HepG2 (cell line): ENCODE data around the gene PRKG1. TPM values are rescaled to one million over a fixed set of nuclear protein-coding genes. Genes with fewer than 3 reads are reported as not detected.

Experiments
- ATAC-seq: fragments of 200-7000 bp; cut with Tn5 transposase; 3 replicates; pipeline ENCODE4 v1.9.1; 2020; ENCODE audit warnings: mild to moderate bottlenecking, moderate library complexity
- BruUV-seq: library from RNA; stranded (reverse); fragments of 400-500 nt; replicated peaks from 2 replicates; lab custom pipeline; 2021; lab: Mats Ljungman, UMichigan
- CTCF ChIA-PET: fragments of 300-600 bp; formaldehyde crosslinking; extraction: SDS; loops from one replicate; lab custom pipeline; 2021; ENCODE audit warnings: low total read pairs, inconsistent platforms, low intra/inter-chr PET ratio; lab: Yijun Ruan, JAX
- POLR2A ChIA-PET: fragments of 350-600 bp; sonication (Branson Sonifier 250); formaldehyde crosslinking; loops from one replicate; lab custom pipeline; 2020; ENCODE audit warnings: antibody characterized with exemption, inconsistent platforms; lab: Yijun Ruan, JAX
- DNase-seq: peaks from one replicate; pipeline ENCODE4 v3.0.0-alpha.2; 2015; ENCODE audit warnings: low spot score
- FAIRE-seq: peaks from 3 replicates; lab custom pipeline; 2011; peaks lifted over from hg19 to GRCh38; lab: Jason Lieb, UNC
- H2AFZ ChIP-seq: one replicate; pipeline ENCODE4 v1.6.1; 2011; ENCODE audit warnings: low read length, inconsistent platforms
- H3K27ac ChIP-seq: fragments of 300-600 bp; 3 replicates; pipeline ENCODE4 v1.8.0; 2011; ENCODE audit warnings: mixed run types, mild to moderate bottlenecking, mixed read lengths, low read length, inconsistent platforms; ENCODE audit not compliant: insufficient read depth; ENCODE audit errors: extremely low read length
- H3K27me3 ChIP-seq, 2 experiments: fragments of 200-600 bp in 1 of 2; 2 replicates in 1 of 2; 3 replicates in 1 of 2; pipeline versions ENCODE4 v1.6.0 to v1.8.0; 2011; ENCODE audit warnings: low read length in 2 of 2, mild to moderate bottlenecking in 2 of 2, moderate library complexity in 2 of 2, inconsistent platforms in 1 of 2; ENCODE audit not compliant: insufficient read depth in 2 of 2, control insufficient read depth in 1 of 2
- H3K36me3 ChIP-seq, 2 experiments: fragments of 200-600 bp in 1 of 2; replicated peaks in 1 of 2; 2 replicates in 1 of 2; 3 replicates in 1 of 2; pipeline versions ENCODE4 v1.5.1 to v1.8.0; 2011; ENCODE audit warnings: low read length in 2 of 2, inconsistent platforms in 1 of 2; ENCODE audit not compliant: insufficient read depth in 2 of 2, control insufficient read depth in 1 of 2
- H3K4me1 ChIP-seq: 2 replicates; pipeline ENCODE4 v1.5.1; 2012; ENCODE audit warnings: low read length, inconsistent platforms; ENCODE audit not compliant: insufficient read depth
- H3K4me2 ChIP-seq: 2 replicates; pipeline ENCODE4 v1.6.0; 2011; ENCODE audit warnings: low read depth, low read length, inconsistent platforms
- H3K4me3 ChIP-seq, 3 experiments: fragments of 200-600 bp in 1 of 3; sonication (generic), shearing (Covaris generic) in 1 of 3; replicated peaks in 1 of 3; 2 replicates each; pipeline ENCODE4 v1.5.1; 2011 to 2016; ENCODE audit warnings: low read length in 3 of 3, inconsistent platforms in 2 of 3, low read depth in 2 of 3, mild to moderate bottlenecking in 2 of 3, control low read depth in 1 of 3, mixed read lengths in 1 of 3; ENCODE audit not compliant: insufficient read depth in 1 of 3
- H3K79me2 ChIP-seq: one replicate; pipeline ENCODE4 v1.6.1; 2011; ENCODE audit warnings: low read length, inconsistent platforms; ENCODE audit not compliant: insufficient read depth
- H3K9ac ChIP-seq: 2 replicates; pipeline ENCODE4 v1.6.0; 2011; ENCODE audit warnings: mild to moderate bottlenecking, low read depth, low read length, inconsistent platforms; ENCODE audit not compliant: insufficient read depth
- H3K9me3 ChIP-seq: 2 replicates; pipeline ENCODE4 v1.5.1; 2012; ENCODE audit warnings: mild to moderate bottlenecking, low read length
- H4K20me1 ChIP-seq: 2 replicates; pipeline ENCODE4 v1.6.0; 2011; ENCODE audit warnings: inconsistent platforms, mild to moderate bottlenecking, low read length, moderate library complexity; ENCODE audit not compliant: insufficient read depth
- KMT2B ChIP-seq: IDR thresholded peaks from 2 replicates; pipeline ENCODE4 v1.6.1; 2016; ENCODE audit warnings: missing genetic modification reagents, missing compliant biosample characterization
- SOX6 ChIP-seq, 2 experiments: fragments of 450-650 bp in 1 of 2; sonication (generic) in 1 of 2; formaldehyde crosslinking in 1 of 2; IDR thresholded peaks; 2 replicates each; pipeline versions ENCODE4 v1.4.0 to v1.6.1; 2017 to 2020; ENCODE audit warnings: antibody characterized with exemption in 1 of 2, mild to moderate bottlenecking in 1 of 2, missing genetic modification reagents in 1 of 2
- WGBS: methylation state at CpG from one replicate; pipeline ENCODE4 v1.1.6; 2017; ENCODE audit warnings: low lambda C conversion rate; 5-methylcytosine and 5-hydroxymethylcytosine counted together
- in situ Hi-C: cut with HindIII; loops from 2 replicates; pipeline ENCODE4 v1.10.0; 2017; ENCODE audit warnings: low pct_unique_long_range_greater_than_20kb; ENCODE audit not compliant: extremely low pct_ligation_motif_present
- intact Hi-C: fragments of 100-400 bp; cut with micrococcal nuclease; formaldehyde crosslinking; loops from one replicate; pipeline ENCODE4 v1.10.0; 2022; ENCODE audit not compliant: unreplicated experiment
- polyA plus RNA-seq, 8 experiments: library from polyadenylated mRNA; depleted of rRNA in 3 of 8; stranded (reverse) in 7 of 8; unstranded in 1 of 8; fragments of >200 nt; fragmentation: Illumina TruSeq in 4 of 8; extraction: Trizol in 4 of 8; gene quantifications; 2 replicates each; pipeline versions ENCODE4 v1.2.1 to v1.2.3, GENCODE V29; 2011 to 2016; ENCODE audit warnings: low read depth in 4 of 8, missing spikeins in 1 of 8, mixed read lengths in 1 of 8; ENCODE audit not compliant: insufficient read depth in 1 of 8
- total RNA-seq, 5 experiments: library from RNA; depleted of rRNA; stranded (reverse); fragments of >200 nt; fragmentation: Illumina TruSeq; extraction: Trizol; gene quantifications; 2 replicates each; pipeline ENCODE4 v1.2.3, GENCODE V29; 2016; ENCODE audit warnings: low read depth in 1 of 5
- TF ChIP-seq, protein P1 (sequence below): sonication (generic); formaldehyde crosslinking; IDR thresholded peaks from 2 replicates; pipeline ENCODE4 v1.5.0; 2020; ENCODE audit warnings: mild to moderate bottlenecking, missing genetic modification reagents
- TF ChIP-seq, protein P2 (sequence below): sonication (generic); formaldehyde crosslinking; IDR thresholded peaks from 2 replicates; pipeline ENCODE4 v1.4.0; 2020; ENCODE audit warnings: missing genetic modification reagents

Gene PRKG1
- total and polyA plus RNA-seq, 2 of the 13 experiments (the other 11 are each of a cell fraction or from before 2014, with no cell fraction given), result 0.01 TPM; not detected in 1

DNA sequence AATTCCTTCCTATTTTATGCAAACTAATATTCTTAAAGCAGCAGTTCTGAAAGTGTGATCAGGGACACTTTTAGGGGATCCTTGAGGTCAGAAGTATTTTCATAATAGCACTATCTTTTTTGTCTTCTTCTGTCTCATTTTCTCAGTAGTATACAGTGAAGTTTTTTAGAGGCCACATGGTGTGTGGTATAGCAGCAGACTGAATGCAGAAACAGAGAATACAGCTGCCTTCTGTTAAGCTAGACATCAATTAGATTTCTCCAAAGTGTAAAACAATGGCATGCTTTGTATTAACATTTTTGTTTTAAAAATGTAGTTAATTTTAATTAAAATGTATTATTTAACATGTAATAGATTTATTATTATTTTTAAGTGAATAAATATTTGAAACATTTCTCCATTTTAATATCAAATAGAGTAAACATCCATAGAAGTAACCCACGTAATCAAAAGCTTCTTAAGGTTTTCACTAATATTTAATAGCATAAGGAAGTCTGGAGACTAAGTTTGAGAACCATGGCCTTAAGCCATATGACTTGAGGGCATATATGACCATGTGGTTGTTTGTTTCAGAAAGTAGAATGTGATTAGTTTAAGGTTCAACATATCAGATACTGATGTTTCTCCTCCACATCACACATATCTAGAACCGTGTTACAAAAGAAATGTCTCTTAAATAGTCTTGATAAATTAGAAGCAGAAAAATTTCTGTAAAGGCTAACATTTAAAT is 94.0 kb downstream of the PRKG1 start:
- H3K27ac ChIP-seq, result no peak overlapping the region
- no peak for ATAC-seq
- H3K79me2 ChIP-seq, result no peaks in the 10 kb centered on the region
- DNase-seq, result no peak
- H4K20me1 ChIP-seq, result no peaks in the 10 kb centered on the region
- H3K4me3 ChIP-seq, result no peak overlapping the region
- no TSS peak for BruUV-seq
- POLR2A ChIA-PET, result no interaction called here
- H3K9me3 ChIP-seq, result no peaks in the 10 kb centered on the region
- intact Hi-C loops (no loop called here), in situ Hi-C loops (no loop called here)
- H2AFZ ChIP-seq, result no peak overlapping the region
- no peaks in the 10 kb centered on the region for H3K27me3 ChIP-seq
- 0% methylated on average over 2 of the region's 2 CpGs for WGBS
- H3K4me2 ChIP-seq, result no peak overlapping the region
- TF ChIP-seq SOX6 (IDR thresholded peaks at IDR 0.05) (no peak), SOX6 (CRISPR knock-in tag; IDR thresholded peaks at IDR 0.05) (no peak), KMT2B (CRISPR knock-in tag) (no peak)
- TF ChIP-seq, protein P1, sequence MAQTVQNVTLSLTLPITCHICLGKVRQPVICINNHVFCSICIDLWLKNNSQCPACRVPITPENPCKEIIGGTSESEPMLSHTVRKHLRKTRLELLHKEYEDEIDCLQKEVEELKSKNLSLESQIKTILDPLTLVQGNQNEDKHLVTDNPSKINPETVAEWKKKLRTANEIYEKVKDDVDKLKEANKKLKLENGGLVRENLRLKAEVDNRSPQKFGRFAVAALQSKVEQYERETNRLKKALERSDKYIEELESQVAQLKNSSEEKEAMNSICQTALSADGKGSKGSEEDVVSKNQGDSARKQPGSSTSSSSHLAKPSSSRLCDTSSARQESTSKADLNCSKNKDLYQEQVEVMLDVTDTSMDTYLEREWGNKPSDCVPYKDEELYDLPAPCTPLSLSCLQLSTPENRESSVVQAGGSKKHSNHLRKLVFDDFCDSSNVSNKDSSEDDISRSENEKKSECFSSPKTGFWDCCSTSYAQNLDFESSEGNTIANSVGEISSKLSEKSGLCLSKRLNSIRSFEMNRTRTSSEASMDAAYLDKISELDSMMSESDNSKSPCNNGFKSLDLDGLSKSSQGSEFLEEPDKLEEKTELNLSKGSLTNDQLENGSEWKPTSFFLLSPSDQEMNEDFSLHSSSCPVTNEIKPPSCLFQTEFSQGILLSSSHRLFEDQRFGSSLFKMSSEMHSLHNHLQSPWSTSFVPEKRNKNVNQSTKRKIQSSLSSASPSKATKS (CRISPR knock-in tag), result no peak
- TF ChIP-seq, protein P2, sequence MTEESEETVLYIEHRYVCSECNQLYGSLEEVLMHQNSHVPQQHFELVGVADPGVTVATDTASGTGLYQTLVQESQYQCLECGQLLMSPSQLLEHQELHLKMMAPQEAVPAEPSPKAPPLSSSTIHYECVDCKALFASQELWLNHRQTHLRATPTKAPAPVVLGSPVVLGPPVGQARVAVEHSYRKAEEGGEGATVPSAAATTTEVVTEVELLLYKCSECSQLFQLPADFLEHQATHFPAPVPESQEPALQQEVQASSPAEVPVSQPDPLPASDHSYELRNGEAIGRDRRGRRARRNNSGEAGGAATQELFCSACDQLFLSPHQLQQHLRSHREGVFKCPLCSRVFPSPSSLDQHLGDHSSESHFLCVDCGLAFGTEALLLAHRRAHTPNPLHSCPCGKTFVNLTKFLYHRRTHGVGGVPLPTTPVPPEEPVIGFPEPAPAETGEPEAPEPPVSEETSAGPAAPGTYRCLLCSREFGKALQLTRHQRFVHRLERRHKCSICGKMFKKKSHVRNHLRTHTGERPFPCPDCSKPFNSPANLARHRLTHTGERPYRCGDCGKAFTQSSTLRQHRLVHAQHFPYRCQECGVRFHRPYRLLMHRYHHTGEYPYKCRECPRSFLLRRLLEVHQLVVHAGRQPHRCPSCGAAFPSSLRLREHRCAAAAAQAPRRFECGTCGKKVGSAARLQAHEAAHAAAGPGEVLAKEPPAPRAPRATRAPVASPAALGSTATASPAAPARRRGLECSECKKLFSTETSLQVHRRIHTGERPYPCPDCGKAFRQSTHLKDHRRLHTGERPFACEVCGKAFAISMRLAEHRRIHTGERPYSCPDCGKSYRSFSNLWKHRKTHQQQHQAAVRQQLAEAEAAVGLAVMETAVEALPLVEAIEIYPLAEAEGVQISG, result no peak
- CTCF ChIA-PET, result no interaction called here
- H3K4me1 ChIP-seq, result no peaks in the 10 kb centered on the region
- FAIRE-seq, result no peak
- no peaks in the 10 kb centered on the region for H3K36me3 ChIP-seq
- no peak overlapping the region for H3K9ac ChIP-seq
